Activated T-helper 1 cell treated with Interleukin-2 at 50 U/mL for 16 hours (primary cell): ENCODE data around the gene UBN2.
"Not testable (repeated sequence)": the region's sequence is repeated elsewhere in the genome, so short reads cannot be mapped to it uniquely, and the experiment has no call there.

Experiments used
- DNase-seq: peaks from one replicate; pipeline ENCODE4 v3.0.0-alpha.2; 2020; ENCODE audit warnings: low read depth

UBN2 gene

DNA sequence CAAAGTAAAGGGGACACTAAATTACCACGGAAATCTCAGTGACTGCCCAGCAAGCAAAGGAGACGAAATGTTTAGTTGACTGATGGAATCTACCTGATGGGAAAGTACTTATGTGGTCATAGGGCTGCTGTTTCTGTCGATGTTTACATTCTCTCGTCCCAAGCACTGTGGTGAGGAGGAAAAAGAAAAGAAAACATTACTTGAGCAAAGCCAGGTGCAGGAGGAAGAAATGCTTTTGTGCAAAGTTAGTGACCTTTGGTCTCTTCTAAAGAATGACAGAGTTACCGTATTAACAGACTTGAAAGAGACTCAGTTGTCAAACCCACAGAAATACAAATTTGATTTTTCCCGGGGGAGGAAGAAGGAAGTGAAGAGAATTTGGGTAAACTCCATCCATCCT, 66.8 kb downstream of the UBN2 start:
- no peak for DNase-seq

DNA sequence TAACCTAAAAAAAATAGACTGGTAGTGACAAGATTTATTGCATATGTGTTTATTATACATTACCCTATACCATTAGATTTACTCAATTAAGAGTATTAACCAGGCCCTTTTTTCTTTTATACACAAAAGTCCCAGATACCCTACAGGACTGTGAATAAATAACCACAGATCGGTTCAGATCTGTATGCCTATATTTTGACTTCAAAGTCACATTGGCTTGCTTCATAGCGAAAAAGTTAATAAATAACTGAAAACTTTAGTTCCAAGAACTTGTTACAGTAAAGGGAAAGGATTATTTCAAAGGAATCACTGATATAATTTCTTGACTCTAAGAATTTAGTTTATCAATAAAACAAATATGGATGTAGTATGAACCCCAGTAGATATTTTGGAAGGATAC, 68.3 kb downstream of the UBN2 start:
- DNase-seq: no peak

DNA sequence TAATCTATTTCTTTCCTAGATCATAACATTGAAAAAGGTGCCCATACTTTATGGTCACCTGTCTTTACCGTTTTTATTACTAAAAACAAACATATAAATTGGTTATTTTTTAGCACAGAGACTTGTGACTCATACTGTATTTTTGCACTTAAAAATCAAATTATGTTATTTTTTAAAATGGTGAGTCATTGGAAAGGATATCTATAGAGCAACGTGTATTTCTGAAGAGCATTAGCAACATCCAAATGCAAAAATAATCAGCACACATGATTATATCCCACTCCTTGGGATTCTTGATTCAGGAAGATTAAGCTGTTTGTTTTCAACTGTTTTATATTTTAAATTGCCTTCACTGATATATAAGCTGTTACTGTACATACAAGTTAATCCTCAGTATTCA, 69.4 kb downstream of the UBN2 start:
- DNase-seq: no peak

DNA sequence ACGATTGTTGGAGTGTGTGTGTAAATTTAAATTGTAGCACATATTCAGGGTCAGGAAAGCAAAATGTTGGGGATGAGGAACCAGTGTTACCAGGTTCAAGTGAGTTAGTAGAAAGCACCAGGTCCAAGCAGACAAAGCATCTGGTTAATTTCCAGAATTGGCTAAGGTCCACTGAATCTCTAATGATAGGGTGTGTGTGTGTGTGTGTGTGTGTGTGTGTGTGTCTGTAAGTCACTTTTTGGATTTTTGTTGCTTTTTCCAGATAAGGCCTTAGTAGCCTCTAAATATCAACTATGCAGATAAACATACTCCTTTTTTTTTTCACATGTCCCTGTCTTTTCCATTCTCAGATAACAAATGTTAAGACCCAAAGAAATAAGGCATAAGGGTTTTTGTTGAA, 73.5 kb downstream of the UBN2 start:
- DNase-seq: no peak

- DNase-seq: no peak
Measured at GRCh38 chr7:139317939-139318505, 87.0 kb downstream of the UBN2 start.

GRCh38 chr7:139321071-139321745, 90.2 kb downstream of the UBN2 start:
- no peak for DNase-seq

- not testable (repeated sequence) for DNase-seq
Measured at GRCh38 chr7:139324709-139325108, 93.7 kb downstream of the UBN2 start.

DNA sequence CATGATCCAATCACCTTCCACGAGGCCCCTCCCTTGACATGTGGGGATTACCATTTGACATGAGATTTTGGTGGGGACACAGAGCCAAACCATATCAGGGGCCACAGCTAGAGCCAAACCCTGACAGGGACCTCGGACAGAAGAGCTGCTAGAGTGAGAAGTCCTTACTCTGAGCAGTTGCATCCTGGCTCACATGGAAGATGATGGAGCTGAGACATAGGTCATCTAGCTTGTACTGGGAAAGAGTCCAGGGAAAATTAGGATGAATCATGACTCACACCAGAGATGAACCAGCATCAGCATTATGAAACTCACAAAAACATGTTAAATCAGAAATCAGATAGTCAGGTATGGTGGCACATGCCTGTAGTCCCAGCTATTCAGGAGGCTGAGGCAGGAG, 97.3 kb downstream of the UBN2 start:
- no peak for DNase-seq

DNA sequence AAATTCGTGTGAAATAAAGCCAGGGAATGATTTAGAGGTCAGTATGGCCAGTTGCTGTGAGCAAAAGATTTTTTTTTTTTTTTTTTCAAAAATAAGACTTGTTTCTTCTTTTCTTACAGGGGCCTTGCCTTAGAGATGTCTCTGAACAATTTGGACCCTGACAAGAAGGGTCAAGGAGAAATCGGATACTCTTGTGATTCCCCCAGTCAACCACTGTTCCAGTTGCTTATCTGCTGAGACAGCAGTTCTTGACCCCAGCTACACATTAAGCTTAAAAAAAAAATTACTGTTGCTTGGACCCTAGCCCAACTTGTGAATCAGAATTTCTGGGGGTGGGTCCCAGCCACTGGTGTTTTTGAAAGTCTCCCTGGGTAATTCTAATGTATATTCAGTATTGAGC, 98.1 kb downstream of the UBN2 start:
- DNase-seq: no peak

DNA sequence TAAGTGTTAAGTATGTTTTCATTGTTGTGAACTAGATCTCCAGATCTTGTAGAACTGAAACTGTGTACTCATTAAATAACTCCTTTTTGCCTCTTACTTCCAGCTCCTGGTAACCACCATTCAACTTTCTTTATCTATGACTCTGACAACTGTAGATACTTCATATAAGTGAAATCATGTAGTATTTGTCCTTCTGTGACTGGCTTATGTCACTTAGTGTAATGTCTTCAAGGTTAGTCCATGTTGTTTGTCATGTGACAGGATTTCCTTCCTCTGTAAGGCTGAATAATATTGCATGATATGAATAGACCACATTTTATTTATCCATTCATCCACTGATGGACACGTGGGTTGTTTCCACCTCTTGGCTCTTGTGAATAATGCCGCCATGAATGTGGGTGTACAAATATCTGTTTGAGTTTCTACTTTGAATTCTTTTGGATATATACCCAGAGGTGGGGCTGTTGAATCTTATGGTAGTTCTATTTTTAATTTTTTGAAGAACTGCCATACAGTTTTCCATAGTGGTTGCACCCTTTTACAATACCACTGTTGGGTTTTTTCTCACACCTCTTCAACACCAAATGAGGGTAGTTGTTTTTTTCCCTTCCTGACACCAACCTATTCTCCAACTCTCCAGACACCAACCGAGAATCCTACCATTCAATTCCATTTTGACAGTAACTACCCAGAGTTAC, 99.4 kb downstream of the UBN2 start:
- DNase-seq: no peak

- DNase-seq: no peak
Measured at GRCh38 chr7:139332697-139333359, 101.8 kb downstream of the UBN2 start.

DNA sequence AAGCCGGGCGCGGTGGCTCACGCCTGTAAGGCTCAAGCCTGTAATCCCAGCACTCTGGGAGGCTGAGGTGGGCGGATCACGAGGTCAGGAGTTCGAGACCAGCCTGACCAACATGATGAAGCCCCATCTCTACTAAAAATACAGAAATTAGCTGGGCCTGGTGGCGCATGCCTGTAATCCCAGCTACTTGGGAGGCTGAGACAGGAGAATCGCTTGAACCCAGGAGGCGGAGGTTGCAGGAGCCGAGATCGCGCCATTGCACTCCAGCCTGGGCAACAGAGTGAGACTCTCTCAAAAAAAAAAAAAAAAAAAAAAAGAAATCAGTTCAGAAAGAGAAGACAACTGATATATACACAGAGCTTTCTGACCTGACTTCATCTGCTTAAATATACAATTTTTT, 102.4 kb downstream of the UBN2 start:
- DNase-seq: not testable (repeated sequence)

GRCh38 chr7:139334399-139335150, 103.5 kb downstream of the UBN2 start:
- no peak for DNase-seq

DNA sequence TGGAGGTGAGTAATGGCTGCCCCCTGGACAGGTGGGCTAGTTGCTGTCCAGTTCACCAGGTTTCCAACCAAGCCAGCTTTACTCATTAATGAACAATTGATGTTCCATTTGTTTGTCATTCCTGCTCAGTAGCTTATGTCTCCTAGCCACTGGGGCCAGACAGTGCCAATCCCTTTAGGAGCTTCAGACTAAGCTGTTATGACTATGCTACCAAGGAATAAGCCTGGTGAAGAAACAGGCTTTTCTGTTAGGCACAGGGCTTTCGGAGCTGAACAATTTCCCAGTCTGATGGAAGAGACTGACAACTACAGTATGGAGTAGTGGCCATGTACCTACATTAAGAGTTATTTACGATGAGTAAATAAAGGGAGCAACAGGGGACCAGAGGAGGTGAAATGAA, 108.0 kb downstream of the UBN2 start:
- no peak for DNase-seq

GRCh38 chr7:139339698-139340036, 108.6 kb downstream of the UBN2 start:
- DNase-seq: no peak

GRCh38 chr7:139340037-139340807, 109.2 kb downstream of the UBN2 start:
- DNase-seq: peak; percentile 94

DNA sequence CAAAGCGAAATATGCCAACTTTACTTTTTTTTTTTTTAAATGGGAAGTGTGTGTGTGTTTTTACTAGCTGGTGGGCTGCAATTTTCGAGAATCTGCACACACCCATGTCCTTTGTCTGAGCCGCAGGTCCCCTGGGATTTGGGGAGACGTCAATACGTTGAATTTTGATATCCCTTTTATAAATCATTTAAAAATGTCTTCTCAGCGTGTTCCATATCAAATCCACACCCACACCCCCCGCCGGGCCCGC, 109.7 kb downstream of the UBN2 start:
- no peak for DNase-seq

- peak; percentile 69 for DNase-seq
Measured at GRCh38 chr7:139341058-139341775, 110.2 kb downstream of the UBN2 start, which contains the start of gene FMC1. Gene FMC1 (plus strand): TSS chr7:139341337. CDS start chr7:139341385, 48 bp downstream.

- no peak for DNase-seq
Measured at GRCh38 chr7:139341776-139342226, 110.8 kb downstream of the UBN2 start.

DNA sequence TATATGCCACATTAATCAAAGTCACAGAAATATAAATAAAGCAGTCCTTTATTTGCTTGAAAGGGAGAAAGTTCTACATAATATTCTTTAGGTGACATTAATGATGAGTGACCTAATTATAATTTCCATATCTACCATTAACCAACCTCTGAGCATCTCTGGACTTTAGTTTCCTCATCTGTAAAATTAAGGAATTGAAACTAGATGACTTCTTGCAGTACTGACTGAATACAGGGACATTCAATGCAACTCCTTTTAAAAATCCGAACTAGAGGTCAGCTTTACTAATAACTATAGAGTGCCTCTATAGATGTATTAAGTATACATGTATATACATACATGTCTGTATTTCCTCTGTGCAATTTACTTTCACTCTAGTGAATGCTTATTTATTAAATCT, 114.0 kb downstream of the UBN2 start:
- DNase-seq: no peak

- no peak for DNase-seq
Measured at GRCh38 chr7:139351027-139351426, 120.0 kb downstream of the UBN2 start.
